ENCODE data around the gene STRADA. TPM values are rescaled to one million over a fixed set of nuclear protein-coding genes. Genes with fewer than 3 reads are reported as not detected.
"Not testable (repeated sequence)": the region's sequence is repeated elsewhere in the genome, so short reads cannot be mapped to it uniquely, and the experiment has no call there.

STRADA gene
- polyA plus RNA-seq, 1 experiment, result 28.0 TPM

GRCh38 chr17:63751806-63752205, 10.2 kb upstream of the STRADA start:
- Histone ChIP-seq H3K27ac (ENCODE audit: low read depth, low read length) (no peak overlapping the region), H3K4me3 (ENCODE audit: low read depth, low read length) (no peak overlapping the region), H3K27me3 (ENCODE audit: control insufficient read depth, insufficient read depth, low read length) (no peaks in the 10 kb centered on the region), H3K9me3 (ENCODE audit: control insufficient read depth, insufficient read depth, low read length) (no peaks in the 10 kb centered on the region)
- no peak for DNase-seq (ENCODE audit: low read depth, low spot score)
- POLR2A ChIA-PET, result interaction anchor here (0.6 kb wide), 1 partner anchor 22 kb away, joined by 4 read pairs; the partner anchor contains the start of gene CCDC47
- CTCF ChIA-PET, result no interaction called here
- TF ChIP-seq, protein P1, sequence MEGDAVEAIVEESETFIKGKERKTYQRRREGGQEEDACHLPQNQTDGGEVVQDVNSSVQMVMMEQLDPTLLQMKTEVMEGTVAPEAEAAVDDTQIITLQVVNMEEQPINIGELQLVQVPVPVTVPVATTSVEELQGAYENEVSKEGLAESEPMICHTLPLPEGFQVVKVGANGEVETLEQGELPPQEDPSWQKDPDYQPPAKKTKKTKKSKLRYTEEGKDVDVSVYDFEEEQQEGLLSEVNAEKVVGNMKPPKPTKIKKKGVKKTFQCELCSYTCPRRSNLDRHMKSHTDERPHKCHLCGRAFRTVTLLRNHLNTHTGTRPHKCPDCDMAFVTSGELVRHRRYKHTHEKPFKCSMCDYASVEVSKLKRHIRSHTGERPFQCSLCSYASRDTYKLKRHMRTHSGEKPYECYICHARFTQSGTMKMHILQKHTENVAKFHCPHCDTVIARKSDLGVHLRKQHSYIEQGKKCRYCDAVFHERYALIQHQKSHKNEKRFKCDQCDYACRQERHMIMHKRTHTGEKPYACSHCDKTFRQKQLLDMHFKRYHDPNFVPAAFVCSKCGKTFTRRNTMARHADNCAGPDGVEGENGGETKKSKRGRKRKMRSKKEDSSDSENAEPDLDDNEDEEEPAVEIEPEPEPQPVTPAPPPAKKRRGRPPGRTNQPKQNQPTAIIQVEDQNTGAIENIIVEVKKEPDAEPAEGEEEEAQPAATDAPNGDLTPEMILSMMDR (IDR thresholded peaks at IDR 0.05; ENCODE audit: low read depth, low read length), result no peak

DNA sequence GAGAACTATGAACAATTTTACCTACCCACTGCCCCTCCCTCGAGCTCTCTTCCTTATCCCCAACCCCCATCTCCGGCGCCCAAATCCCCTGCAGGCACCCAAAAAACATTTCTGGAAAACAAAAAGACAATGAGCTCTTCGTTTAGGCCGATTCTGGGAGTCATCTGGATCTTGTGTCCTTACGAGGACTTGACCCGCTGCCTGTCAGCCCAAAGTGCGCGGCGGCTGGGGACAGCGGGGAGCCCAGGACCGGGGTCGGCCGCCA, 524 bp downstream of the STRADA start:
- POLR2A ChIA-PET, result no interaction called here
- Histone ChIP-seq H3K4me3 (ENCODE audit: low read depth, low read length) (peak overlapping the region; percentile 83), H3K27ac (ENCODE audit: low read depth, low read length) (peak overlapping the region; percentile 50), H3K27me3 (ENCODE audit: control insufficient read depth, insufficient read depth, low read length) (no peaks in the 10 kb centered on the region), H3K9me3 (ENCODE audit: control insufficient read depth, insufficient read depth, low read length) (peaks cover 5% of the 10 kb centered on the region; the same call in 1 of the 2 replicates)
- no peak for DNase-seq (ENCODE audit: low read depth, low spot score)
- CTCF ChIA-PET, result no interaction called here
- TF ChIP-seq, protein P1 (IDR thresholded peaks at IDR 0.05; ENCODE audit: low read depth, low read length), result no peak

DNA sequence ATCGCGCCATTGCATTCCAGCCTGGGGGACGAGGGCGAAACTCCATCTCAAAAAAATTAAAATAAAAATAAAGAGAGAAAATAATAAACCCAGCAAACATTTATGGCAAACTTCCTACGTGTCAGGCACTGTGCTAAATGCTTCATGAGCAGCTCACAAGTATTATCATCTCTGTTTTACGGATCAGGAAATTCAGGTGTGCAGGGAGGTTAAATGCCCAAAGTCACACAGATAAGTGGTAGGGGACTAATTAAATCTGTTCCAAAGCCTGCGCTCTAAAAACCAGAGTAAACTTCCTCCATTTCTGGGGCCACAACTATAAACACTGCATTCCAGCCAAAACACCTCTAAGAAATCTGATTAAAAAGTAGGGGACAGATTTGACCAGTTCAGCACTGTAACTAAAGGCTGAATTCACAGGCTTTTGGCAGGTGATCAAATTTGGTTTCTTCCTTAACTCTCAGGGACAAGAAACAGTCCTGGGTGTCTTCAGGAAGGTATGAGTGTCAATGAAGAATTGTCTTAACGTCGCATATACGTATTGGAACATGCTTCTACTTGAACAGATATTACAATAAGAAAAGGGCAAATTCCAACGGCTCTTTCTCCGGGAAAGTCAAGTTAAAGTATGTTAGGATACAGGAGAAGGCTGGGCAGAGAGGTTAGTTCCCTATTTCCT, 996 bp downstream of the STRADA start:
- TF ChIP-seq, protein P1 (IDR thresholded peaks at IDR 0.05; ENCODE audit: low read depth, low read length), result no peak
- no peak for DNase-seq (ENCODE audit: low read depth, low spot score)
- ChIA-PET POLR2A (no interaction called here), CTCF (no interaction called here)
- Histone ChIP-seq H3K27ac (ENCODE audit: low read depth, low read length) (peak overlapping the region; percentile 50), H3K9me3 (ENCODE audit: control insufficient read depth, insufficient read depth, low read length) (peaks cover 5% of the 10 kb centered on the region; the same call in 1 of the 2 replicates), H3K27me3 (ENCODE audit: control insufficient read depth, insufficient read depth, low read length) (no peaks in the 10 kb centered on the region), H3K4me3 (ENCODE audit: low read depth, low read length) (peak overlapping the region; percentile 83)

DNA sequence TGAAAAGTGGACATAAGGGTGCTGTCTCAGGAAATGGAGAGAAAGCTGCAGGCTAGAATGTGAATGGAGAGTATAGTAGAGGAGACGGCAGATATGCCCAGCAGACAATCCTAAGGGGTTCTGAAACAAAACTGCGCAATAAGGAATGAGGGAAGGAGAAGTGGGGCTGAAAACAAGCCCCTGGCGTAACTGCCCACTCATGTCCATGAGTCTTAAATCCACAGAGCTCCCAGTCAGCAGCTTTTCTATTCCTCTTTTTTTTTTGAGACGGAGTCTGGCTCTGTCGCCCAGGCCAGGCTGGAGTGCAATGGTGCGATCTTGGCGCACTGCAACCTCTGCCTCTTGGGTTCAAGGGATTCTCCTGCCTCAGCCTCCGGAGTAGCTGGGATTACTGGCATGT, 5.9 kb downstream of the STRADA start:
- Histone ChIP-seq H3K27ac (ENCODE audit: low read depth, low read length) (no peak overlapping the region), H3K9me3 (ENCODE audit: control insufficient read depth, insufficient read depth, low read length) (no peaks in the 10 kb centered on the region), H3K27me3 (ENCODE audit: control insufficient read depth, insufficient read depth, low read length) (no peaks in the 10 kb centered on the region), H3K4me3 (ENCODE audit: low read depth, low read length) (no peak overlapping the region)
- TF ChIP-seq, protein P1 (IDR thresholded peaks at IDR 0.05; ENCODE audit: low read depth, low read length), result no peak
- ChIA-PET POLR2A (no interaction called here), CTCF (interaction anchor here (1.0 kb wide), 1 partner anchor 124 kb away, joined by 4 read pairs; no protein-coding TSS in a partner anchor)
- DNase-seq (ENCODE audit: low read depth, low spot score), result no peak

DNA sequence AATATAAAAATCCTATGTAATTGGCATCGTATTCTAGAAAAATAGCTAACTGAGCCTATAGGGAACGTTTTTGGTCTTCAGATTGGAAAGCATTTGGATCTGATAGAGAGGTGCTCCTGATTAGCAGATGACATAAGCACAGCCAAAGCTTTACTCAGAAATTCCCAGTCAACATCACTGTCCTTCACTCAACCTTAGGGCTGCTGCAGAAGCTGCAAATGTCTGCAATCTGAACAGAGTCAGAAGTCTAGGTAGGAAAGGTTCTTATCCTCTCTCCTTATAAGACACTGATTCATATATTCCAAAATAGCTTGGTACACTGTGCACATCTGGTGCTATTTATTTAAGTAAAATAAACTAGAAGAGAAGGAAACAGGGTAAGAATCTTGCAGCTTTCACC, 19.2 kb downstream of the STRADA start:
- POLR2A ChIA-PET, result no interaction called here
- Histone ChIP-seq H3K27me3 (ENCODE audit: control insufficient read depth, insufficient read depth, low read length) (no peaks in the 10 kb centered on the region), H3K9me3 (ENCODE audit: control insufficient read depth, insufficient read depth, low read length) (no peaks in the 10 kb centered on the region), H3K27ac (ENCODE audit: low read depth, low read length) (no peak overlapping the region), H3K4me3 (ENCODE audit: low read depth, low read length) (no peak overlapping the region)
- DNase-seq (ENCODE audit: low read depth, low spot score), result no peak
- CTCF ChIA-PET, result no interaction called here
- TF ChIP-seq, protein P1 (IDR thresholded peaks at IDR 0.05; ENCODE audit: low read depth, low read length), result no peak

DNA sequence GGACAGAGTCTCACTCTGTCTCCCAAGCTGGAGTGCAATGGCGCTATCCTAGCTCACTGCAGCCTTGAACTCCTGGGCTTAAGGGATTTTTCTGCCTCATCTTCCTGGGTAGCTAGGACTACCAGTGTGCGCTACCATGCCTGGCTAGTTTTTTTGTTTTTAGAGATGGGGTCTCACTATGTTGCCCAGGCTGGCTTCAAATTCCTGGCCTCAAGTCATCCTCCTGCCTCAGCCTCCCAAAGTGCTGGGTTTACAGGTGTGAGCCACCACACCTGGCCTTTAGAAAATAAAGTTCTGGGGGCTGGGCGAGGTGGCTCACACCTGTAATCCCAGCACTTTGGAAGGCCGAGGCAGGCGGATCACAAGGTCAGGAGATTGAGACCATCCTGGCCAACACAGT, 21.4 kb downstream of the STRADA start:
- H3K4me3 ChIP-seq (ENCODE audit: low read depth, low read length); H3K9me3 ChIP-seq (ENCODE audit: control insufficient read depth, insufficient read depth, low read length); H3K27me3 ChIP-seq (ENCODE audit: control insufficient read depth, insufficient read depth, low read length); DNase-seq (ENCODE audit: low read depth, low spot score); CTCF ChIA-PET; H3K27ac ChIP-seq (ENCODE audit: low read depth, low read length); POLR2A ChIA-PET: not testable (repeated sequence)
